Colonic mucosa (tissue), 4 donors: ENCODE measurements around the gene ZBTB25. TPM values are rescaled to one million over a fixed set of nuclear protein-coding genes. Genes with fewer than 3 reads are reported as not detected.

ENCODE experiments used
- DNase-seq: peaks from one replicate; pipeline ENCODE4 v3.0.0-alpha.2; 2020
- H3K27ac ChIP-seq: fragments of 200-600 bp; one replicate; pipeline ENCODE4 v1.8.0; 2021
- H3K27me3 ChIP-seq: fragments of 200-600 bp; one replicate; pipeline ENCODE4 v1.8.0; 2021
- H3K36me3 ChIP-seq: fragments of 200-600 bp; one replicate; pipeline ENCODE4 v1.8.0; 2021
- H3K4me1 ChIP-seq: fragments of 200-600 bp; one replicate; pipeline ENCODE4 v1.8.0; 2021; ENCODE audit warnings: mild to moderate bottlenecking
- H3K4me3 ChIP-seq: fragments of 200-600 bp; one replicate; pipeline ENCODE4 v1.8.0; 2021
- H3K9ac ChIP-seq, 2 donors: one replicate each; pipeline ENCODE4 v1.7.0; 2013; ENCODE audit warnings: control low read depth in 2 of 2, low read depth in 2 of 2, low read length in 2 of 2
- H3K9me3 ChIP-seq: fragments of 200-600 bp; one replicate; pipeline ENCODE4 v1.8.0; 2021
- CTCF ChIP-seq: fragments of 200-600 bp; IDR thresholded peaks from one replicate; pipeline ENCODE4 v1.8.0; 2022; ENCODE audit warnings: antibody characterized with exemption, mild to moderate bottlenecking
- intact Hi-C: fragments of 100-400 bp; cut with DNase I; formaldehyde crosslinking; loops from one replicate; pipeline ENCODE4 v1.14.1; 2022
- total RNA-seq, 2 donors: library from RNA; stranded (reverse); fragmentation: NEBNext Ultra II Directional in 1 of 2; extraction: Animal tissue kit (Norgen Biotek cat#: 25700) in 1 of 2; gene quantifications; one replicate each; pipeline ENCODE4 v1.2.1, GENCODE V29; 2021
- donor health status: healthy.
- donor health status: DM: no; HTN: no; CAD: no.
- donor health status: DM: no; HTN: no; CAD: no.

Gene ZBTB25
- total RNA-seq, 2 donors from 2014 or later = 5.6 to 6.1 TPM

- Histone ChIP-seq H3K4me3 (no peak overlapping the region), H3K9ac (no peak overlapping the region), H3K27ac (no peak overlapping the region), H3K9me3 (no peaks in the 10 kb centered on the region), H3K27me3 (no peaks in the 10 kb centered on the region), H3K4me1 (peaks cover 16% of the 10 kb centered on the region), H3K36me3 (no peaks in the 10 kb centered on the region)
- no peak for DNase-seq
- no peak for TF ChIP-seq CTCF
- intact Hi-C loops = no loop called here
Measured at GRCh38 chr14:64500088-64500487, 3.5 kb downstream of the ZBTB25 start.

GRCh38 chr14:64496764-64497163, 6.9 kb downstream of the ZBTB25 start:
- DNase-seq = no peak
- Histone ChIP-seq H3K4me1 (peaks cover 9% of the 10 kb centered on the region), H3K27me3 (no peaks in the 10 kb centered on the region), H3K36me3 (no peaks in the 10 kb centered on the region), H3K9me3 (no peaks in the 10 kb centered on the region), H3K27ac (no peak overlapping the region), H3K4me3 (no peak overlapping the region), H3K9ac (no peak overlapping the region)
- intact Hi-C loops = no loop called here
- no peak for TF ChIP-seq CTCF

- Histone ChIP-seq H3K4me1 (no peaks in the 10 kb centered on the region), H3K27ac (no peak overlapping the region), H3K9ac (no peak overlapping the region), H3K27me3 (no peaks in the 10 kb centered on the region), H3K4me3 (no peak overlapping the region), H3K36me3 (no peaks in the 10 kb centered on the region), H3K9me3 (no peaks in the 10 kb centered on the region)
- TF ChIP-seq CTCF = no peak
- no peak for DNase-seq
- intact Hi-C loops = no loop called here
Measured at GRCh38 chr14:64495252-64495651, 8.4 kb downstream of the ZBTB25 start.

GRCh38 chr14:64493455-64493854, 10.2 kb downstream of the ZBTB25 start:
- Histone ChIP-seq H3K27me3 (no peaks in the 10 kb centered on the region), H3K9me3 (no peaks in the 10 kb centered on the region), H3K4me3 (no peak overlapping the region), H3K27ac (no peak overlapping the region), H3K9ac (no peak overlapping the region), H3K36me3 (no peaks in the 10 kb centered on the region), H3K4me1 (no peaks in the 10 kb centered on the region)
- no peak for DNase-seq
- intact Hi-C loops = no loop called here
- no peak for TF ChIP-seq CTCF

- no peaks in the 10 kb centered on the region for H3K36me3 ChIP-seq
- H3K9ac ChIP-seq = no peak overlapping the region
- no peaks in the 10 kb centered on the region for H3K27me3 ChIP-seq
- no peak overlapping the region for H3K27ac ChIP-seq
- DNase-seq = no peak
- no peak for TF ChIP-seq CTCF
- H3K9me3 ChIP-seq = no peaks in the 10 kb centered on the region
- intact Hi-C loops = no loop called here
- no peak overlapping the region for H3K4me3 ChIP-seq
- H3K4me1 ChIP-seq = no peaks in the 10 kb centered on the region
Measured at GRCh38 chr14:64491637-64492036, 12.0 kb downstream of the ZBTB25 start.
